Upper lobe of right lung (tissue), 1 donor: Measurements from ENCODE around the gene CEBPA. TPM values are rescaled to one million over a fixed set of nuclear protein-coding genes. Genes with fewer than 3 reads are reported as not detected.

Source experiments
- ATAC-seq: fragments of 200-7000 bp; cut with Tn5 transposase; one replicate; pipeline ENCODE4 v1.9.1; 2020; ENCODE audit warnings: mild to moderate bottlenecking, moderate library complexity
- DNase-seq: peaks from one replicate; pipeline ENCODE4 v3.0.0-alpha.2; 2020
- H3K27ac ChIP-seq: fragments of 200-600 bp; one replicate; pipeline ENCODE4 v1.8.0; 2022
- H3K27me3 ChIP-seq: fragments of 200-600 bp; one replicate; pipeline ENCODE4 v1.8.0; 2022; ENCODE audit warnings: mild to moderate bottlenecking
- H3K36me3 ChIP-seq: fragments of 200-600 bp; one replicate; pipeline ENCODE4 v1.8.0; 2022
- H3K4me1 ChIP-seq: fragments of 200-600 bp; one replicate; pipeline ENCODE4 v1.8.0; 2022
- H3K4me3 ChIP-seq: fragments of 200-600 bp; one replicate; pipeline ENCODE4 v1.8.0; 2022; ENCODE audit warnings: mild to moderate bottlenecking
- H3K9me3 ChIP-seq: fragments of 200-600 bp; one replicate; pipeline ENCODE4 v1.8.0; 2022
- intact Hi-C: fragments of 100-400 bp; cut with DNase I; formaldehyde crosslinking; loops from one replicate; pipeline ENCODE4 v1.11.0; 2022
- total RNA-seq: library from RNA; stranded (reverse); fragmentation: NEBNext Ultra II Directional; extraction: Animal tissue kit (Norgen Biotek cat#: 25700); gene quantifications from one replicate; pipeline ENCODE4 v1.2.1, GENCODE V29; 2021
- TF ChIP-seq, protein P1 (sequence below): fragments of 200-600 bp; IDR thresholded peaks from one replicate; pipeline ENCODE4 v1.8.0; 2022; ENCODE audit warnings: antibody characterized with exemption
- donor health status: DM: no; HTN: yes; CAD: no; lungs with severe emphysema.

The CEBPA gene
- total RNA-seq, 1 donor from 2014 or later, result 59.1 TPM

DNA sequence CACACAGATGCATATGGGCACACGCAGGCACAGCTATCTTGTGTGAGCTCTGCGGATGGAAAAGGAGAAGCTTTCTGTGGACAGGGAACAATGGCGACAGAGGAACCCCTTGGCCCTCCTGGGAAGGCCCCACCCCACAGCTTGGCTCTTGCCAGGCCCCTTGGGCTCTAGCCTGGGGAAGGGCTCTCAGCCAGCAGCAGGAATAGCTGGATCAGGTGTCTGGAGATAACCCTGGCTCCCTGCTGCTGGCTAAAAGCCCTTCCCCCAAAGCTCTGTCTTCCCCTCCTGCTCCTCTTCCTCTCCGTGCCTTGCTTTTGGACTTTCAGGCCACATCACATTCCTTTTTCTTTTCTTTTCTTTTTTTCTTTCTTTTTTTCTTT lies 24.3 kb downstream of the CEBPA start:
- H3K36me3 ChIP-seq, result no peaks in the 10 kb centered on the region
- ATAC-seq (no peak), DNase-seq (no peak)
- H3K4me3 ChIP-seq, result no peak overlapping the region
- intact Hi-C loops, result no loop called here
- peaks cover 21% of the 10 kb centered on the region for H3K4me1 ChIP-seq
- H3K27ac ChIP-seq, result no peak overlapping the region
- TF ChIP-seq, protein P1, sequence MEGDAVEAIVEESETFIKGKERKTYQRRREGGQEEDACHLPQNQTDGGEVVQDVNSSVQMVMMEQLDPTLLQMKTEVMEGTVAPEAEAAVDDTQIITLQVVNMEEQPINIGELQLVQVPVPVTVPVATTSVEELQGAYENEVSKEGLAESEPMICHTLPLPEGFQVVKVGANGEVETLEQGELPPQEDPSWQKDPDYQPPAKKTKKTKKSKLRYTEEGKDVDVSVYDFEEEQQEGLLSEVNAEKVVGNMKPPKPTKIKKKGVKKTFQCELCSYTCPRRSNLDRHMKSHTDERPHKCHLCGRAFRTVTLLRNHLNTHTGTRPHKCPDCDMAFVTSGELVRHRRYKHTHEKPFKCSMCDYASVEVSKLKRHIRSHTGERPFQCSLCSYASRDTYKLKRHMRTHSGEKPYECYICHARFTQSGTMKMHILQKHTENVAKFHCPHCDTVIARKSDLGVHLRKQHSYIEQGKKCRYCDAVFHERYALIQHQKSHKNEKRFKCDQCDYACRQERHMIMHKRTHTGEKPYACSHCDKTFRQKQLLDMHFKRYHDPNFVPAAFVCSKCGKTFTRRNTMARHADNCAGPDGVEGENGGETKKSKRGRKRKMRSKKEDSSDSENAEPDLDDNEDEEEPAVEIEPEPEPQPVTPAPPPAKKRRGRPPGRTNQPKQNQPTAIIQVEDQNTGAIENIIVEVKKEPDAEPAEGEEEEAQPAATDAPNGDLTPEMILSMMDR, result no peak
- no peaks in the 10 kb centered on the region for H3K27me3 ChIP-seq
- H3K9me3 ChIP-seq, result no peaks in the 10 kb centered on the region

DNA sequence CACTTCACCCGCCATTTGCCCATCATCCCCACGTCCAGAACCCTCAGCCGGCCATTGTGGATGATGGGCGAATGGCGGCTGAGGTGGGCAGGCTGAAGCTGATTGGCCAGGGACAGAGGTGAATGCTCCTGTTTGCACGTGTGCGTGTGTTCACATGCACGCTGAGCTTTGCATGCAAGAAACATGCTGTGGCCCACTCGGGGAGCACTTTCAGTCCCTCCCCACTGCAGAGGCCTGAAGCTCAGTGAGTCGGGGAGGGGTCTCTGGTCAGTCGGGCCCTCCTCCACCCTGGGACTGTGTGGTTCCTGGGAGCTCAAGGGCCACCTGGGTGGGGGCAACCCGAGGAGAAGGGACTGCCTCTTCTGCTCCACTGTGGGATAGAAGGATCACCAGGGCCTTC lies 24.9 kb downstream of the CEBPA start:
- Histone ChIP-seq H3K4me1 (peaks cover 21% of the 10 kb centered on the region), H3K27me3 (no peaks in the 10 kb centered on the region), H3K9me3 (no peaks in the 10 kb centered on the region), H3K4me3 (no peak overlapping the region), H3K36me3 (no peaks in the 10 kb centered on the region), H3K27ac (no peak overlapping the region)
- TF ChIP-seq, protein P1, result no peak
- DNase-seq, result no peak
- intact Hi-C loops, result no loop called here
- ATAC-seq, result no peak

DNA sequence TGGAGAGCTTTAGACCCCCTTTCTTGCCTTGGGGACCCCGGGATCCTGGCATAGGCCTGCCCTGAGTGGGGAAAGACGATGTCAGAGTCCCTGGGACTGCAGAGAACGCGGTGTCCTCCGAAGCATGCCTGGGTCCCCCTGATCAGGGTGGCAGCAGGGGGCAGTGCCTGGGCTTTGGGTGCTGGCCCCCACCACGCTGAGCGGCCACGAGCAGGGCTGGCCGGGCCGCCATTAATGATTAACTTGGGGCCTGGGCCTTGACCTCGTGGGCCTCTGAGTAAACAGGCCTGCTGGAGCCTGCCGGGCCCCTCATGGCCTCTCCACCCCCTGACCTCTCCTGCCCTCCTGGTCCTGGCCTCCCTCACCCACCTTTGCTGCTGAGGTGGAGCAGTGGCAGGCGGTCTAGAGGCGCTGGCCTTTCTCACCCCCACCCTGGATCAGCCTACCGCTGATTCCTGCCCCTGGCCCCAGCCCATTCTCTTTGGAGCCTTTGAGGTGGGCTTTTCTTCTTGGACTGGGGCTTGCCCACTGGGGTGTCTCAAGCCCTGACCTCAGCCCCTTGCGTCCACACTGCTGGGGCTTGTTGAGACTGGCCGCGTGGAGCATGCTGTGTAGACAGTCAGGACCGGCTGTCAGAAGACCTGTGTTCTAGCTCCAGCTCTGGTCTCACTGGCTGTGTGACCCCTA lies 26.3 kb downstream of the CEBPA start:
- Histone ChIP-seq H3K4me3 (no peak overlapping the region), H3K27me3 (no peaks in the 10 kb centered on the region), H3K27ac (no peak overlapping the region), H3K9me3 (no peaks in the 10 kb centered on the region), H3K36me3 (no peaks in the 10 kb centered on the region), H3K4me1 (peaks cover 21% of the 10 kb centered on the region)
- no peak for DNase-seq
- TF ChIP-seq, protein P1, result no peak
- intact Hi-C loops, result no loop called here
- ATAC-seq, result no peak

DNA sequence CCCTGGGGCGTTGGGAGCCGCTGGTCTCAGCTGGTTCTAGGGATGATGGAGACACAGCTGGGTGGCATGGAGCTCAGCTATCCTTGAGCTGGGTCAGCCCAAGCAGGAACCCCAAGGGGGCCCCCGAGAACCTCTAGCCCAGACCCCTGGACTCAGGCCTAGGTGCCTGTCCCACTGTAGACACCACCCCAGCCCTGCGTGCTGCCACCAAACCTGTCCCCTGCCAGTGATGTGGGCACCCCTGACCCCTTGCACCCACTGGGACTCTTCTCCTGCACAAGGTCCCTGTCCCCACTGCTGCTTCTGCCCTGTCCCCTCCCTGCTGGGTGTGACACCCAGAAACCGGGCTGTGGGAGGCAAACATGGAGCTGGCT lies 26.8 kb downstream of the CEBPA start:
- Histone ChIP-seq H3K27me3 (no peaks in the 10 kb centered on the region), H3K27ac (no peak overlapping the region), H3K9me3 (no peaks in the 10 kb centered on the region), H3K4me3 (no peak overlapping the region), H3K36me3 (no peaks in the 10 kb centered on the region), H3K4me1 (peaks cover 21% of the 10 kb centered on the region)
- intact Hi-C loops, result no loop called here
- DNase-seq, result no peak
- TF ChIP-seq, protein P1, result no peak
- no peak for ATAC-seq

DNA sequence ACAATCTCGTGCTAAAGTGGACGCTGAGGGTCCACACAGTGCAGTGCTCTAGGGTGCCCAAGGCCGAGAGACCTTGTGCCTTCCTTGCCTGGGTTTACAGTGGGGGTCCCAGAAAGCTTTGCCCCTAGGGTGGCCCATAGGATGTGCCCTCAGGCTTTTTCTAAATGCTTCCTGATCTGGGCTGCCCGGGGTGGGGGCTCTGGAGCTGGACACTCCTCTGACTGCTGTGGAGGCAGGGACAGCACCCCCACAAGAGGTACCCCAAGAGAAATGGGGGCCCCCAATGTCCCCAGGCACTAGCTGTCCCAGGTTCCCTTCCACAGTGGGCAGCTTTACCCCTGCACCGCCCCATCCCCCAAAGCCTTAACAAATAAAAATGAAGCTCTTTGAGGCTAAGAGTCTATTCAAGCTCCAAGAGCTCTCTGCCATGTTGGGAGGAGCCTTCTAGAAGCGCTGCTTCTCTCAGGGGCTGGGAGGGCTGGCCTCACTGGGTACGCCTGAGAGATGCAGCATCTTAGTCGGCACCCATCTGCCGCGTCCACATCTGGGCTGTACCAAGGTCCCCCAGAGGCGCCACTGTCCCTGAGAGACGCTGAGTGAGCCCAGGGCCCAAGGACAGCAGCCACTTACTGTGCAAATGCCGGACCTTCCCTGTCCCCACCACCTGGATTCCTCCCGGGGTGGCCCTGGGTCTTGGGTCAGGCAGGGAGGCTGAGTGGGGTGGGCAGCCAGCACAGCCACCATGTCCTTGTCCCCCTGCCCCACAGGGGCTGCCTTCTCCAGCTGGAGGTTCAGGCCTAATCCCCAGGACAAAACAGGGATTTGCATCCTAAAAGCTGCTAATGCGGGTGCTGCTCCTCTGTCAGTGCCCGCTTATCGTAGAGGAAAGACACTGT lies 27.4 kb downstream of the CEBPA start:
- Histone ChIP-seq H3K4me1 (peaks cover 21% of the 10 kb centered on the region), H3K4me3 (no peak overlapping the region), H3K9me3 (no peaks in the 10 kb centered on the region), H3K36me3 (no peaks in the 10 kb centered on the region), H3K27me3 (no peaks in the 10 kb centered on the region), H3K27ac (peak overlapping the region; percentile 58)
- ATAC-seq (peak; percentile 5), DNase-seq (no peak)
- TF ChIP-seq, protein P1, result no peak
- intact Hi-C loops, result no loop called here
